Right lobe of liver (tissue), 6 donors: ENCODE results near the gene RCAN1. TPM values are rescaled to one million over a fixed set of nuclear protein-coding genes. Genes with fewer than 3 reads are reported as not detected.
"Not testable (repeated sequence)": the region's sequence is repeated elsewhere in the genome, so short reads cannot be mapped to it uniquely, and the experiment has no call there.

Source experiments
- ATAC-seq, 4 donors: fragments of 200-7000 bp; cut with Tn5 transposase; one replicate each; pipeline ENCODE4 v1.9.1; 2020; ENCODE audit warnings: mild to moderate bottlenecking in 4 of 4, moderate library complexity in 4 of 4
- DNase-seq, 3 donors: peaks; one replicate each; pipeline ENCODE4 v3.0.0-alpha.2; 2020
- H3K27ac ChIP-seq, 3 donors: fragments of 200-600 bp; one replicate each; pipeline ENCODE4 v1.8.0; 2022
- H3K27me3 ChIP-seq, 2 donors: fragments of 200-600 bp; one replicate each; pipeline ENCODE4 v1.8.0; 2022
- H3K36me3 ChIP-seq, 4 donors: fragments of 200-600 bp; sonication (generic) in 1 of 4; one replicate each; pipeline versions ENCODE4 v1.5.1 to v1.8.0; 2017 to 2022; ENCODE audit warnings: control low read depth in 1 of 4
- H3K4me1 ChIP-seq, 4 donors: fragments of 200-600 bp; sonication (generic) in 1 of 4; one replicate each; pipeline versions ENCODE4 v1.5.1 to v1.8.0; 2017 to 2022; ENCODE audit warnings: control low read depth in 1 of 4
- H3K4me3 ChIP-seq, 3 donors: fragments of 200-600 bp; one replicate each; pipeline ENCODE4 v1.8.0; 2022
- H3K9me3 ChIP-seq, 4 donors: fragments of 200-600 bp; sonication (generic) in 1 of 4; one replicate each; pipeline versions ENCODE4 v1.5.1 to v1.8.0; 2017 to 2022; ENCODE audit warnings: control low read depth in 1 of 4
- POLR2A ChIP-seq: fragments of 450-650 bp; IDR thresholded peaks from one replicate; pipeline ENCODE4 v1.6.1; 2017; ENCODE audit warnings: antibody characterized with exemption, mild to moderate bottlenecking
- WGBS: methylation state at CpG from one replicate; pipeline ENCODE4 v1.1.6; 2018; ENCODE audit warnings: low coverage, low lambda C conversion rate; ENCODE audit not compliant: insufficient coverage; ENCODE audit errors: missing lambda C conversion rate; 5-methylcytosine and 5-hydroxymethylcytosine counted together
- intact Hi-C, 2 donors: fragments of 100-400 bp; cut with DNase I; formaldehyde crosslinking; loops; one replicate each; pipeline versions ENCODE4 v1.11.2 to v1.14.1; 2022
- total RNA-seq, 6 experiments: library from RNA; depleted of rRNA in 2 of 6; stranded (reverse); fragments of >200 nt in 2 of 6; fragmentation: NEBNext Ultra II Directional in 3 of 6; extraction: Animal tissue kit (Norgen Biotek cat#: 25700) in 3 of 6; gene quantifications; one replicate each; pipeline versions ENCODE4 v1.1.0 to v1.2.4, GENCODE V29; 2016 to 2023
- TF ChIP-seq, protein P1 (sequence below), 4 donors: fragments of 200-600 bp in 3 of 4; fragments of 450-650 bp in 1 of 4; IDR thresholded peaks; one replicate each; pipeline versions ENCODE4 v1.5.1 to v1.8.0; 2016 to 2022; ENCODE audit warnings: antibody characterized with exemption in 4 of 4, mild to moderate bottlenecking in 2 of 4
- donor health status: DM: no; HTN: yes; CAD: no.
- donor health status: DM: no; HTN: no; CAD: no.
- donor health status: DM: no; HTN: no; CAD: no.
- donor health status: DM: no; HTN: yes; CAD: no.
- donor health status: DM: no; HTN: yes; CAD: no.

RCAN1 gene
- total RNA-seq, 6 experiments from 2014 or later = 34.3 to 71.0 (median 55.4) TPM

DNA sequence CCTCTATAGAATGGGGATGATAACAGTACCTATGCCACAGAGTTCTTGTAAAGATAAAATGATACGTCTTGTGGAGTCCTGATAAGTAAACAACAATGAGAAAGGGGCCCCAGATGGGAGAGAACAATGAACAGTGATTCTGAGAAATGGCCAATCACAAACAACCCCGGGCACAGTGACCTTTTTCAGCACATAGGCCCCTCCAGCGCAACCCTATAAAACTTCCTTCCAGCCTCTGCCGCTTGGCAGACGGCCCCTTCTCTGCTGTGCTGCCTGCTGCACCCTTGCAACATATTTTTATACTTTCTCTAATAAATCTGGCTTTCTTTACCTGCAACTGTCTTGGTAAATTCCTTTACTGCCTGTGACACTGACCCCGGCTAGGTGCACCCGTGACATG lies 8.9 kb downstream of the RCAN1 start:
- no peaks in the 10 kb centered on the region for H3K9me3 ChIP-seq
- no peak for DNase-seq
- no peaks in the 10 kb centered on the region for H3K4me1 ChIP-seq
- WGBS = 84% methylated on average over 5 of the region's 7 CpGs
- H3K27me3 ChIP-seq = no peaks in the 10 kb centered on the region
- TF ChIP-seq, protein P1, sequence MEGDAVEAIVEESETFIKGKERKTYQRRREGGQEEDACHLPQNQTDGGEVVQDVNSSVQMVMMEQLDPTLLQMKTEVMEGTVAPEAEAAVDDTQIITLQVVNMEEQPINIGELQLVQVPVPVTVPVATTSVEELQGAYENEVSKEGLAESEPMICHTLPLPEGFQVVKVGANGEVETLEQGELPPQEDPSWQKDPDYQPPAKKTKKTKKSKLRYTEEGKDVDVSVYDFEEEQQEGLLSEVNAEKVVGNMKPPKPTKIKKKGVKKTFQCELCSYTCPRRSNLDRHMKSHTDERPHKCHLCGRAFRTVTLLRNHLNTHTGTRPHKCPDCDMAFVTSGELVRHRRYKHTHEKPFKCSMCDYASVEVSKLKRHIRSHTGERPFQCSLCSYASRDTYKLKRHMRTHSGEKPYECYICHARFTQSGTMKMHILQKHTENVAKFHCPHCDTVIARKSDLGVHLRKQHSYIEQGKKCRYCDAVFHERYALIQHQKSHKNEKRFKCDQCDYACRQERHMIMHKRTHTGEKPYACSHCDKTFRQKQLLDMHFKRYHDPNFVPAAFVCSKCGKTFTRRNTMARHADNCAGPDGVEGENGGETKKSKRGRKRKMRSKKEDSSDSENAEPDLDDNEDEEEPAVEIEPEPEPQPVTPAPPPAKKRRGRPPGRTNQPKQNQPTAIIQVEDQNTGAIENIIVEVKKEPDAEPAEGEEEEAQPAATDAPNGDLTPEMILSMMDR (IDR thresholded peaks at IDR 0.05) = no peak
- no peak for TF ChIP-seq POLR2A
- no peak overlapping the region for H3K27ac ChIP-seq
- intact Hi-C loops = no loop called here
- H3K36me3 ChIP-seq = no peaks in the 10 kb centered on the region
- H3K4me3 ChIP-seq = no peak overlapping the region
- no peak for ATAC-seq

DNA sequence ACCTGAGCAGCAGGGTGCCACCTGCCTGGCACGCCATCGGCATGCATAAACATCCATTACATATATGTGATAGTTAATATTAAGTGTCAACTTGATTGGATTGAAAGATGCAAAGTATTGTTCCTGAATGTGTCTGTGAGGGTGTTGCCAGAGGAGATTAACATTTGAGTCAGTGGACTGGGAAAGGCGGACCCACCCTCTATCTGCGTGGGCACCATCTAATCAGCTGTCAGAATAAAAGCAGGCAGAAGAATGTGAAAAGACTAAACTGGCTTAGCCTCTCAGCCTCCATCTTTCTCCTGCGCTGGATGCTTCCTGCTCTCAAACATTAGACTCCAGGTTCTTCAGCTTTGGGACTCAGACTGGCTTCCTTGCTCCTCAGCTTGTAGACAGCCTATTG lies 10.0 kb downstream of the RCAN1 start:
- ATAC-seq, H3K27me3 ChIP-seq, H3K36me3 ChIP-seq, H3K4me3 ChIP-seq, H3K4me1 ChIP-seq, H3K9me3 ChIP-seq, DNase-seq, H3K27ac ChIP-seq, intact Hi-C loops: not testable (repeated sequence)
- 100% methylated on average over 4 of the region's 5 CpGs for WGBS

GRCh38 chr21:34604556-34604955 lies 10.4 kb downstream of the RCAN1 start:
- Histone ChIP-seq H3K36me3 (no peaks in the 10 kb centered on the region), H3K4me3 (no peak overlapping the region), H3K27me3 (no peaks in the 10 kb centered on the region), H3K4me1 (no peaks in the 10 kb centered on the region), H3K27ac (no peak overlapping the region), H3K9me3 (no peaks in the 10 kb centered on the region)
- intact Hi-C loops = no loop called here
- 100% methylated on average over 2 of the region's 2 CpGs for WGBS
- no peak for TF ChIP-seq POLR2A
- DNase-seq (no peak), ATAC-seq (no peak)

DNA sequence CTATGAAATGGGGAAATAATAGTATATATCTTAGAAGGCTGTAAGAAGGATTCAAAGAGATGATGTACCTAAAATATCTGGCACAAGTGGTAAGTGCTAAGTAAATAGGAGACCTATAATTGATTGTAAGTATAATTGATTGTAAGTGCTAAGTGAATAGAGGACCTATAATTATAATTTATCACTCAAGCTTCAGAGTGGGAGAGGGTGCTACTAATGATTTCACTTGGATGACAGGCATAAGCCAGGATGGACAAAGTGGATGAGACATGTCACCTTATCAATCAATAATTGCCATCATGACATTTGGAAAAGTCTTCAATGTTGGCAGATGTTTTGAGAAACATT lies 11.2 kb downstream of the RCAN1 start:
- no peak overlapping the region for H3K4me3 ChIP-seq
- ATAC-seq (no peak), DNase-seq (no peak)
- no peaks in the 10 kb centered on the region for H3K27me3 ChIP-seq
- intact Hi-C loops = no loop called here
- no peaks in the 10 kb centered on the region for H3K9me3 ChIP-seq
- H3K4me1 ChIP-seq = no peaks in the 10 kb centered on the region
- H3K36me3 ChIP-seq = no peaks in the 10 kb centered on the region
- TF ChIP-seq POLR2A = no peak
- no peak overlapping the region for H3K27ac ChIP-seq

GRCh38 chr21:34603002-34603709 lies 11.8 kb downstream of the RCAN1 start:
- Histone ChIP-seq H3K4me3 (no peak overlapping the region), H3K27me3 (no peaks in the 10 kb centered on the region), H3K27ac (no peak overlapping the region), H3K4me1 (no peaks in the 10 kb centered on the region), H3K9me3 (no peaks in the 10 kb centered on the region), H3K36me3 (no peaks in the 10 kb centered on the region)
- DNase-seq (peak; percentile 81 to 85 (median 85)), ATAC-seq (peak; percentile 98 to 99 (median 99))
- no peak for TF ChIP-seq POLR2A
- TF ChIP-seq, protein P1 (IDR thresholded peaks at IDR 0.05) = peak; percentile 75 to 84 (median 77)
- WGBS = 31% methylated on average over 18 of the region's 19 CpGs
- intact Hi-C loops = no loop called here

DNA sequence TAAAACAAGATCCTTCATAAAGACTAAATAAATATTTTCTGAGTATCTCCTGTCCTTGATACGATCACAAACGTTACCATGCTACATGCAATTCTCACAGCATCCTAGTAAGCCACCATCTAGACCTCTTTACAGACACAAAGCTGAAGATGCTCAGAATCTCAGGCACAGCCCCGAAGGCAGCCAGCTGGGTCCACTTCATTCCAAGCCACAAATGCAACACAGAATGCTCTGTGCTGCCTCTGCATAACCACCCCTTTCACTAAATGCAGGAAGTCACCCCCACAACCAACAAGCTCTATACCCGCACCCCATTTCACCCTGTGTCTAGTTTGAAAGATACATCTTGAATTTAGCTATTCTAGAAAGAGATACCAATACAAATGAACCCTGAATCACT lies 12.9 kb downstream of the RCAN1 start:
- TF ChIP-seq, protein P1 (IDR thresholded peaks at IDR 0.05) = no peak
- no peak for TF ChIP-seq POLR2A
- H3K9me3 ChIP-seq = no peaks in the 10 kb centered on the region
- no peak overlapping the region for H3K4me3 ChIP-seq
- 85% methylated on average over 4 of the region's 4 CpGs for WGBS
- no peak overlapping the region for H3K27ac ChIP-seq
- H3K36me3 ChIP-seq = no peaks in the 10 kb centered on the region
- DNase-seq = no peak
- H3K27me3 ChIP-seq = no peaks in the 10 kb centered on the region
- intact Hi-C loops = no loop called here
- ATAC-seq = no peak
- H3K4me1 ChIP-seq = no peaks in the 10 kb centered on the region
